H9 (cell line): ENCODE measurements around the gene IL12RB2. TPM values are rescaled to one million over a fixed set of nuclear protein-coding genes. Genes with fewer than 3 reads are reported as not detected.

Experiments used
- DNase-seq: peaks from one replicate; pipeline ENCODE4 v3.0.0-alpha.2; 2017
- H2AFZ ChIP-seq: one replicate; pipeline ENCODE4 v1.6.1; 2013; ENCODE audit warnings: mild to moderate bottlenecking, low read length, control low read depth, moderate library complexity
- H2AK5ac ChIP-seq: 2 replicates; pipeline ENCODE4 v1.6.1; 2013; ENCODE audit warnings: low read length, control low read depth, mixed read lengths; ENCODE audit not compliant: insufficient read length
- H2BK120ac ChIP-seq: one replicate; pipeline ENCODE4 v1.6.1; 2013; ENCODE audit warnings: low read depth, mild to moderate bottlenecking, low read length, control low read depth, inconsistent platforms; ENCODE audit not compliant: poor library complexity, severe bottlenecking
- H2BK12ac ChIP-seq: 2 replicates; pipeline ENCODE4 v1.6.1; 2013; ENCODE audit warnings: low read length, control low read depth, mixed read lengths, low read depth; ENCODE audit not compliant: insufficient read length
- H2BK15ac ChIP-seq: 2 replicates; pipeline ENCODE4 v1.6.1; 2013; ENCODE audit warnings: low read depth, low read length, control low read depth
- H2BK20ac ChIP-seq: one replicate; pipeline ENCODE4 v1.6.1; 2013; ENCODE audit warnings: low read depth, mild to moderate bottlenecking, low read length, control low read depth, inconsistent platforms; ENCODE audit not compliant: poor library complexity, severe bottlenecking
- H2BK5ac ChIP-seq: 2 replicates; pipeline ENCODE4 v1.6.1; 2013; ENCODE audit warnings: low read length, control low read depth, mixed read lengths; ENCODE audit not compliant: insufficient read length
- H3K14ac ChIP-seq: 2 replicates; pipeline ENCODE4 v1.6.1; 2013; ENCODE audit warnings: low read length, control low read depth; ENCODE audit not compliant: insufficient read depth
- H3K18ac ChIP-seq: 2 replicates; pipeline ENCODE4 v1.6.1; 2013; ENCODE audit warnings: low read depth, mild to moderate bottlenecking, mixed read lengths, low read length, control low read depth; ENCODE audit not compliant: insufficient read length
- H3K23ac ChIP-seq: 2 replicates; pipeline ENCODE4 v1.6.1; 2013; ENCODE audit warnings: low read length, control low read depth, mixed read lengths, low read depth; ENCODE audit not compliant: insufficient read length
- H3K23me2 ChIP-seq: 2 replicates; pipeline ENCODE4 v1.6.1; 2013; ENCODE audit warnings: low read depth, mild to moderate bottlenecking, mixed read lengths, low read length, control low read depth; ENCODE audit not compliant: insufficient read length, poor library complexity, severe bottlenecking
- H3K27ac ChIP-seq: 2 replicates; pipeline ENCODE4 v1.5.1; 2013; ENCODE audit warnings: low read length, control low read depth, mixed read lengths, low read depth; ENCODE audit not compliant: insufficient read length
- H3K27me3 ChIP-seq: 2 replicates; pipeline ENCODE4 v1.6.1; 2013; ENCODE audit warnings: low read length, control low read depth, inconsistent platforms; ENCODE audit not compliant: insufficient read depth
- H3K4ac ChIP-seq: 2 replicates; pipeline ENCODE4 v1.6.1; 2013; ENCODE audit warnings: low read depth, mild to moderate bottlenecking, control low read depth, inconsistent platforms, low read length, moderate library complexity
- H3K4me1 ChIP-seq: 2 replicates; pipeline ENCODE4 v1.6.1; 2013; ENCODE audit warnings: low read length, control low read depth, inconsistent platforms; ENCODE audit not compliant: insufficient read depth
- H3K4me2 ChIP-seq: 2 replicates; pipeline ENCODE4 v1.6.1; 2013; ENCODE audit warnings: low read length, control low read depth, mixed read lengths; ENCODE audit not compliant: insufficient read length, insufficient read depth
- H3K56ac ChIP-seq: 2 replicates; pipeline ENCODE4 v1.6.1; 2013; ENCODE audit warnings: low read depth, mild to moderate bottlenecking, mixed read lengths, low read length, control low read depth; ENCODE audit not compliant: insufficient read length
- H3K79me1 ChIP-seq: 2 replicates; pipeline ENCODE4 v1.6.1; 2013; ENCODE audit warnings: low read depth, mild to moderate bottlenecking, moderate library complexity, low read length, control low read depth, inconsistent platforms; ENCODE audit not compliant: insufficient read depth, poor library complexity, severe bottlenecking
- H3K79me2 ChIP-seq: 2 replicates; pipeline ENCODE4 v1.6.1; 2013; ENCODE audit warnings: low read length, control low read depth, inconsistent platforms; ENCODE audit not compliant: insufficient read depth
- H3K9ac ChIP-seq: 2 replicates; pipeline ENCODE4 v1.6.1; 2013; ENCODE audit warnings: low read length, control low read depth, mixed read lengths; ENCODE audit not compliant: insufficient read length; ENCODE audit errors: extremely low read depth
- H3K9me3 ChIP-seq: one replicate; pipeline ENCODE4 v1.6.1; 2013; ENCODE audit warnings: low read depth, low read length, inconsistent platforms; ENCODE audit not compliant: control insufficient read depth
- H3T11ph ChIP-seq: one replicate; pipeline ENCODE4 v1.6.1; 2013; ENCODE audit warnings: mild to moderate bottlenecking, low read length, control low read depth, inconsistent platforms
- H4K20me1 ChIP-seq: one replicate; pipeline ENCODE4 v1.6.1; 2013; ENCODE audit not compliant: control insufficient read depth, insufficient read length, insufficient read depth
- H4K5ac ChIP-seq: 2 replicates; pipeline ENCODE4 v1.6.1; 2013; ENCODE audit warnings: low read depth, mild to moderate bottlenecking, mixed read lengths, low read length, control low read depth; ENCODE audit not compliant: insufficient read length
- H4K8ac ChIP-seq: replicated peaks from 2 replicates; pipeline ENCODE4 v1.6.1; 2013; ENCODE audit warnings: low read length, control low read depth, mixed read lengths, low read depth; ENCODE audit not compliant: insufficient read length
- H4K91ac ChIP-seq: 2 replicates; pipeline ENCODE4 v1.6.1; 2013; ENCODE audit warnings: low read depth, mild to moderate bottlenecking, moderate library complexity, mixed read lengths, low read length, control low read depth; ENCODE audit not compliant: insufficient read length
- H3K27ac Mint-ChIP-seq, 3 experiments: 2 replicates in 2 of 3; 3 replicates in 1 of 3; pipeline ENCODE4 v1.8.0; 2020 to 2021; ENCODE audit warnings: mixed read lengths in 3 of 3, mild to moderate bottlenecking in 1 of 3, moderate library complexity in 1 of 3
- H3K27me3 Mint-ChIP-seq: 2 replicates; pipeline ENCODE4 v1.8.0; 2021; ENCODE audit warnings: low read depth, mild to moderate bottlenecking, moderate library complexity, mixed read lengths
- H3K36me3 Mint-ChIP-seq, 3 experiments: 2 replicates in 2 of 3; 3 replicates in 1 of 3; pipeline ENCODE4 v1.8.0; 2020 to 2021; ENCODE audit warnings: low read depth in 3 of 3, mixed read lengths in 3 of 3; ENCODE audit not compliant: insufficient read depth in 1 of 3
- H3K4me1 Mint-ChIP-seq, 2 experiments: 2 replicates each; pipeline ENCODE4 v1.8.0; 2020; ENCODE audit warnings: mixed read lengths in 2 of 2
- H3K4me3 Mint-ChIP-seq, 2 experiments: 2 replicates in 1 of 2; 3 replicates in 1 of 2; pipeline ENCODE4 v1.8.0; 2020 to 2021; ENCODE audit warnings: mild to moderate bottlenecking in 2 of 2, mixed read lengths in 2 of 2, moderate library complexity in 1 of 2
- H3K9me3 Mint-ChIP-seq, 2 experiments: 2 replicates in 1 of 2; 3 replicates in 1 of 2; pipeline ENCODE4 v1.8.0; 2020; ENCODE audit warnings: mild to moderate bottlenecking in 2 of 2, mixed read lengths in 2 of 2, moderate library complexity in 1 of 2
- WGBS: extraction: QIAGEN DNeasy Blood & Tissue Kit; methylation state at CpG from one replicate; pipeline ENCODE4 v1.1.7; 2013; ENCODE audit warnings: missing lambda C conversion rate, low lambda C conversion rate, mixed read lengths; ENCODE audit not compliant: insufficient read length; ENCODE audit errors: extremely low coverage; 5-methylcytosine and 5-hydroxymethylcytosine counted together
- total RNA-seq: library from RNA; stranded (reverse); gene quantifications from 2 replicates; pipeline ENCODE4 v1.2.1, GENCODE V29; 2021
- TF ChIP-seq, protein P1 (sequence below): fragments of 200-600 bp; sonication (generic); conservative IDR thresholded peaks from 3 replicates; pipeline ENCODE4 v1.8.0; 2021; ENCODE audit warnings: antibody characterized with exemption, mild to moderate bottlenecking

The IL12RB2 gene
- total RNA-seq, 1 experiment from 2014 or later = 0.77 TPM

DNA sequence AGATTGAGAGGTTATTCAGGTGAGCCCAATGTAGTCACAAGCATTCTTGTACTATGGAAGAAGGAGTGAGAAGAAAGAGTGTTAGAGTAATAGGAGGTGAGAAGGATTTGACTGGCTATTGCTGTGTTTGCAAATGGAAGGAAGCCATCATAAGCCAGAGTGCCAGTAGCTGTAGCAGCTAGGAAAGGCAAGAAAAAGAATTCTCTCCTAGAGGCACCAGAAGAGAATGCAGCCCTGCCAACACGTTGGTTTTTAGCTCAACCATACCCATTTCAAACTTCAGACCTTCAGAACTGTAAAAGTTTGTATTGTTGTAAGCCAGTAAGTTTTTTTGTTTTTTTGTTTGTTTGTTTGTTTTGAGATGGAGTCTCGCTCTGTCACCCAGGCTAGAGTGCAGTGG, 8.9 kb upstream of the IL12RB2 start:
- Histone ChIP-seq H3K9me3 (no peaks in the 10 kb centered on the region), H2AK5ac (no peak overlapping the region), H3K27ac (no peak overlapping the region), H4K20me1 (no peaks in the 10 kb centered on the region), H2BK5ac (no peak overlapping the region), H3K18ac (no peak overlapping the region), H4K91ac (no peak overlapping the region), H2BK15ac (no peak overlapping the region), H2BK12ac (no peak overlapping the region), H2AFZ (no peak overlapping the region), H3K23ac (no peak overlapping the region), H3K56ac (no peak overlapping the region), H2BK20ac (no peak overlapping the region), H3K4ac (no peak overlapping the region), H2BK120ac (no peak overlapping the region), H3K27me3 (no peaks in the 10 kb centered on the region), H3K23me2 (no peaks in the 10 kb centered on the region), H3K79me2 (no peaks in the 10 kb centered on the region), H4K5ac (no peak overlapping the region), H3K4me2 (no peak overlapping the region), H3K79me1 (no peaks in the 10 kb centered on the region), H3T11ph (no peak overlapping the region), H4K8ac (no peak overlapping the region), H3K4me1 (no peaks in the 10 kb centered on the region), H3K9ac (no peak overlapping the region), H3K14ac (no peak overlapping the region)
- Mint-ChIP-seq H3K27ac (no peak overlapping the region), H3K27me3 (peaks cover 9% of the 10 kb centered on the region), H3K9me3 (no peaks in the 10 kb centered on the region), H3K4me3 (no peak overlapping the region), H3K4me1 (peaks cover 2 to 7% of the 10 kb centered on the region in 2 experiments; a peak in 3 of 4 replicates), H3K36me3 (no peaks in the 10 kb centered on the region)
- no CpG with 5 or more reads among the region's 2 CpGs for WGBS
- TF ChIP-seq, protein P1, sequence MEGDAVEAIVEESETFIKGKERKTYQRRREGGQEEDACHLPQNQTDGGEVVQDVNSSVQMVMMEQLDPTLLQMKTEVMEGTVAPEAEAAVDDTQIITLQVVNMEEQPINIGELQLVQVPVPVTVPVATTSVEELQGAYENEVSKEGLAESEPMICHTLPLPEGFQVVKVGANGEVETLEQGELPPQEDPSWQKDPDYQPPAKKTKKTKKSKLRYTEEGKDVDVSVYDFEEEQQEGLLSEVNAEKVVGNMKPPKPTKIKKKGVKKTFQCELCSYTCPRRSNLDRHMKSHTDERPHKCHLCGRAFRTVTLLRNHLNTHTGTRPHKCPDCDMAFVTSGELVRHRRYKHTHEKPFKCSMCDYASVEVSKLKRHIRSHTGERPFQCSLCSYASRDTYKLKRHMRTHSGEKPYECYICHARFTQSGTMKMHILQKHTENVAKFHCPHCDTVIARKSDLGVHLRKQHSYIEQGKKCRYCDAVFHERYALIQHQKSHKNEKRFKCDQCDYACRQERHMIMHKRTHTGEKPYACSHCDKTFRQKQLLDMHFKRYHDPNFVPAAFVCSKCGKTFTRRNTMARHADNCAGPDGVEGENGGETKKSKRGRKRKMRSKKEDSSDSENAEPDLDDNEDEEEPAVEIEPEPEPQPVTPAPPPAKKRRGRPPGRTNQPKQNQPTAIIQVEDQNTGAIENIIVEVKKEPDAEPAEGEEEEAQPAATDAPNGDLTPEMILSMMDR = peak; percentile 44; the same call in 2 of the 3 replicates
- no peak for DNase-seq
